COLO668 (cell line): Measurements from ENCODE around the gene AKR1B15.
"Not testable (repeated sequence)": the region's sequence is repeated elsewhere in the genome, so short reads cannot be mapped to it uniquely, and the experiment has no call there.

Experiments
- DNase-seq: peaks from one replicate; lab custom pipeline; 2025; ENCODE audit not compliant: unreplicated experiment; lab: John Stamatoyannopoulos, UW

The AKR1B15 gene

GRCh38 chr7:134558370-134558769 lies 9.5 kb downstream of the AKR1B15 start:
- DNase-seq, result no peak

GRCh38 chr7:134561616-134562015 lies 12.7 kb downstream of the AKR1B15 start:
- DNase-seq, result not testable (repeated sequence)

GRCh38 chr7:134562136-134562535 lies 13.2 kb downstream of the AKR1B15 start:
- DNase-seq, result no peak

GRCh38 chr7:134563398-134563749 lies 14.5 kb downstream of the AKR1B15 start:
- not testable (repeated sequence) for DNase-seq

GRCh38 chr7:134565643-134566136 lies 16.8 kb downstream of the AKR1B15 start:
- DNase-seq, result no peak

GRCh38 chr7:134567368-134567767 lies 18.5 kb downstream of the AKR1B15 start:
- no peak for DNase-seq

GRCh38 chr7:134569962-134570361 lies 21.1 kb downstream of the AKR1B15 start:
- not testable (repeated sequence) for DNase-seq

GRCh38 chr7:134571101-134571500 lies 22.2 kb downstream of the AKR1B15 start:
- DNase-seq, result no peak

- DNase-seq, result no peak
Observed at GRCh38 chr7:134571746-134572461, 23.0 kb downstream of the AKR1B15 start.

GRCh38 chr7:134574322-134574721 lies 25.4 kb downstream of the AKR1B15 start:
- no peak for DNase-seq

- no peak for DNase-seq
Observed at GRCh38 chr7:134584290-134584689, 35.4 kb downstream of the AKR1B15 start.

GRCh38 chr7:134585897-134586296 lies 37.0 kb downstream of the AKR1B15 start:
- no peak for DNase-seq

- DNase-seq, result no peak
Observed at GRCh38 chr7:134587750-134588149, 38.8 kb downstream of the AKR1B15 start.

- DNase-seq, result no peak
Observed at GRCh38 chr7:134589491-134589941, 40.6 kb downstream of the AKR1B15 start.

- no peak for DNase-seq
Observed at GRCh38 chr7:134593530-134594392, 44.9 kb downstream of the AKR1B15 start.

- DNase-seq, result no peak
Observed at GRCh38 chr7:134594877-134595276, 46.0 kb downstream of the AKR1B15 start.

GRCh38 chr7:134599371-134599770 lies 50.5 kb downstream of the AKR1B15 start:
- peak; percentile 28 for DNase-seq

GRCh38 chr7:134601459-134601858 lies 52.5 kb downstream of the AKR1B15 start:
- DNase-seq, result no peak

- no peak for DNase-seq
Observed at GRCh38 chr7:134602881-134603451, 54.1 kb downstream of the AKR1B15 start.

- peak; percentile 53 for DNase-seq
Observed at GRCh38 chr7:134605978-134606923, 57.3 kb downstream of the AKR1B15 start.
